Caki2 (cell line): Measurements from ENCODE around the gene LRCH1. TPM values are rescaled to one million over a fixed set of nuclear protein-coding genes. Genes with fewer than 3 reads are reported as not detected.

Experiments used
- DNase-seq: peaks from one replicate; pipeline ENCODE4 v3.0.0-alpha.2; 2015; ENCODE audit warnings: low read depth
- in situ Hi-C: cut with HindIII; loops from 2 replicates; pipeline ENCODE4 v1.10.0; 2016; ENCODE audit warnings: low sequenced_read_pairs, low pct_unique_long_range_greater_than_20kb, mixed read lengths
- total RNA-seq: library from RNA; depleted of rRNA; stranded (reverse); fragments of >200 nt; shearing (Covaris generic); gene quantifications from 2 replicates; pipeline ENCODE4 v1.2.3, GENCODE V29; 2014; ENCODE audit warnings: low replicate concordance; rRNA removed

LRCH1 gene
- total RNA-seq, 1 experiment from 2014 or later: 5.4 TPM

DNA sequence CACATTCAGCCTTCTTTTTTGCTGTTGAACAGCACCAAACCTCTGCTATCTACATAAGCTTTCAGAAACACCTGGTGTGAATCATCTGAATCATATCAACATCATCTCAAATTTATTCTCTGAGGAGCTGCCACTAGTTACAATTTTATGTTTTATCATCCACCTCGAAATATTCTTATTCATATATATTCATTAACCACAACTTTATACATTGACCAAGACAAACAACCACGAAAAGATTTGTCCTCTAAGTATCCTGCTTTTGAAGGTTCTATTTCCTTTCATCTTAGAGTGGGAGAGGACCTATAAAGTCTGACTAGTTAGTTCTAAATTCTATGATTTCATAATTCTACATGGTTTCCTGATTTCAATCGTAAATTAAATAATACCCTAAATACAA lies 225.1 kb downstream of the LRCH1 start:
- in situ Hi-C loops: no loop called here
- DNase-seq: no peak

- no peak for DNase-seq
- in situ Hi-C loops: no loop called here
These were observed 225.9 kb downstream of the LRCH1 start for GRCh38 chr13:46778890-46779289.

- no peak for DNase-seq
- in situ Hi-C loops: no loop called here
These were observed 229.1 kb downstream of the LRCH1 start for GRCh38 chr13:46782066-46782465.

DNA sequence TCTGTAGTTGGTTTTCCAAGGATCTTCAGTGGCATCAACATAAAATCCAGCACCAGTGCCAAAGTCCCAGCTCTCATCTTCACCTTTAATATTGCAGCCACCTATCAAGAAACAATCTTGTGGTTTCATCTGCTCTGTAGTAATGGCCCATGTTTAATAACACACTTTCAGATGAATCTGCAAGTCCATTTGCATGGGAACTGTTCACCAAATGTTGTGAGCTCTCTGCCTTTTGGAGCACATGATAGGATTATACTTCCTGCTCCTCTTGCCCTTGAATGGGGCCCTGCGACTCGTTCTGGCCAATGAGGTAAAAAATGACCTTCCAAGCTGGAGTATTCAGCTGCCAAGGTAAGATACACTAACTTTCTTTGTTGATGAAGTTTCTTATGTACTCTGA lies 229.7 kb downstream of the LRCH1 start:
- no peak for DNase-seq
- in situ Hi-C loops: no loop called here

GRCh38 chr13:46783504-46783903 lies 230.5 kb downstream of the LRCH1 start:
- DNase-seq: no peak
- in situ Hi-C loops: no loop called here

DNA sequence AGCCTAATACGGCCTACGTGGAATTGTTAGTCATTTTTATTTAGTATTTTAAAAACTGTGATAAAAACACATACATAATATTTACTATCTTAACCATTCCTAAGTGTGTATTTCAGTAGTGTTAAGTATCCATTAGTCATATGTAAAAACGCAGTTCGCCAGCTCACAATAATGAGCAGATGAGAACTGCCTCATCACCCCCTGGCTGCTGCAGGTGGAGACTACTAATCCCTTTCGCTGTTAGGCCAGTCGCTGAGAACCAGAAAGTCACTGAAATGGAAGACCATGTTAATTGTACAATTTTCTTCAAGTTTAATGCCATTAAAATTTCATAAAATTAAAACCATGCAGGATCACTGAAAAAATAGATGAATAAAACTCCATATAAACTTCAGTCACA lies 242.4 kb downstream of the LRCH1 start:
- no peak for DNase-seq
- in situ Hi-C loops: no loop called here

DNA sequence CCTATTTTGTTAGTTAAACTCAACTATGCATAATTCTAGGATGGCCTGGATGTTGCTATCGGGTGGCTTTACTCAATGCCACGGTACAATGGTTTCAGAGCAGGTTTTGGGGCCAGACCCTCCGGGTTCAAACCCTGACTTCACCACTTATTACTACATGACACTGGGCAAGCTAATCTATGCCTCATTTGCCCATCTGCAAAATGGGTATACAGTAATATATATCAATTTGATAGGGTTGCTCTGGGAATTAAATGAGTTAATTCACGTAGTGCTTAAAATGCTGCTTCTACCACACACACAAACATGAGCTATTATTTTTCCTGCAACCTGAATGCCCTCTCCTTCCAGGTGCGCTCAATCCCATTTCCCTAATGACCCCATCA lies 243.2 kb downstream of the LRCH1 start:
- no peak for DNase-seq
- in situ Hi-C loops: no loop called here

DNA sequence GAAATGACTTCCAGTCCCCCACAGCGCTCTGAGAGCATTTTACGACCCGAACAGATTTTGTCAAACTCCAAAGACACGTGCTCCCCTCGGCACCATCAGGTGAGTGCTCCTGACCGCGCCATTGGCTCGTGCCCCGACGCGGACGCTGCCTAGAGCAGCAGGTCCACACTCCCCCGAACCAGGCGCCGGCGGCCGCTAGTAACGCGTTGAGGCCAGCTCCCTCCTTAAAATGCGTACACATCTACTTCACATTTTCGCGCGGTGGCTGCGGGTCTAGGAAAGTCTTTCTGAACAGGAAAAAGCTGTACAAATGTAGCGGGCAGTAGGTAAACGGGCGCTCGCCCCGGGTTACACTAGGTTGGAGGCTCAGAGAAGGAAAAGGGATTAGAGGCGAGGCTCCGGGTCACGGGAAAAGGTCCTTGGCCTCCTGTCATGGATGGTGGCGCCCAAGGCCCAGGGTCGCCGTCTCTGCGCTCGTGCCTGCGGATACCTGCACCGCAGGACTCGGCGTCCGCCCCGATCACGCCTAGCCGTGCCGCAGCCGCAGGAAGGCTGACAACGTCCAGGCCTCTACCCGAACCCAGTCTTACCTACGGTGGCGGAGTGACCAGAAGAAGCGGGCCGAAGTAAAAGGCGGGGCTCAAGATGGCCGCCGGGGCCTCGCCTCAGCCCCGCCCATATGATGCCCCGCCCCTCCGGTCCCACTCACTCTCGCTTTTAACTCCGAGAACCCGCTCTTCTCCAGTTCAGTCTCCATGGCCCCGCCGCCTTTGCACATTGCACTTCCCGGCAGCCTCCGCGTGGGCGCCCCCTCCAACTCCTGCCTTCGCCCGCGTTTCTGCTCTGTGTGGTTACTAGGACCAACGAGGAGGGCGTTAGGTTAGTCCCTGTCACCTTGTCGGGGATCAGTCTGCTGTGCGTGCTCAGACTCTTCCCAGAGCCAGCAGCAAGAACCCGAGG lies 243.8 kb downstream of the LRCH1 start, which contains the start of gene ESD:
Gene ESD (minus strand): TSS at position 647 of the 960 bp plus-strand sequence. CDS start 5,748 bp downstream, outside the sequence.
- peak; percentile 89 for DNase-seq
- in situ Hi-C loops: no loop called here

- DNase-seq: no peak
These were observed 244.7 kb downstream of the LRCH1 start for GRCh38 chr13:46797501-46798237.

GRCh38 chr13:46799139-46799538 lies 246.2 kb downstream of the LRCH1 start:
- in situ Hi-C loops: no loop called here
- no peak for DNase-seq

More at GRCh38 chr13:46797501-46798237, 244.7 kb downstream of the LRCH1 start:
- in situ Hi-C loops: no loop called here

DNA sequence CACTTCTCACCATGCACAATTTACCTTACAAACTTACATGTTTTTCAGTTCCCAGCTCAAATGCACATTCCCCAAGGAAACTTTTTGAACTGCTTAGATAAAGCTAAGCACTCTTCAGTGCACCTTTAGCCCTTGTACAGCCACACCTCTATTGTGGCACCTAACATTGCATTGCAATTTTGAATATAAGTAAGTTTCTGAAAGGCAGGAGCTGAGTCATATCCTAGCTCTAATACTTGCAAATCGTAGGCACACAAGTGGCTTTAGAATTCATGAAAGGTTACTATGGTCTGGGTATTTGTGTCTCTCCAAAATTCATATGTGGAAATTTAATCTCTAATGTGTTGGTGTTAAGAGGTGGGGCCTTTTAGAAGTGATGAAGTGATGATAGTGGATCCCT lies 248.9 kb downstream of the LRCH1 start:
- in situ Hi-C loops: no loop called here
- DNase-seq: no peak

Other genes starting within 250 kb of the LRCH1 start
- gene RUBCNL, start 165.9 kb upstream of the LRCH1 start, total RNA-seq: not detected in 2 replicates
- gene ESD, start 244.0 kb downstream of the LRCH1 start, total RNA-seq: 105 and 110 TPM in 2 replicates